Transverse colon (tissue), 3 donors: ENCODE measurements around the gene HSD17B7.

Experiments used
- EP300 ChIP-seq: sonication (generic); formaldehyde crosslinking; IDR thresholded peaks from one replicate; pipeline ENCODE4 v1.6.1; 2017; ENCODE audit warnings: antibody characterized with exemption, low read depth
- POLR2A ChIP-seq: fragments of 450-650 bp; IDR thresholded peaks from one replicate; pipeline ENCODE4 v1.6.1; 2016; ENCODE audit warnings: antibody characterized with exemption, mild to moderate bottlenecking, moderate library complexity
- TF ChIP-seq, protein P1 (sequence below), 5 experiments: fragments of 200-600 bp in 3 of 5; fragments of 450-650 bp in 2 of 5; sonication (generic) in 3 of 5; IDR thresholded peaks; 1 replicate in 2 of 5; 2 replicates in 3 of 5; pipeline ENCODE4 v1.5.1; 2016 to 2017; ENCODE audit warnings: antibody characterized with exemption in 5 of 5, inconsistent platforms in 3 of 5, mild to moderate bottlenecking in 2 of 5, moderate library complexity in 1 of 5

DNA sequence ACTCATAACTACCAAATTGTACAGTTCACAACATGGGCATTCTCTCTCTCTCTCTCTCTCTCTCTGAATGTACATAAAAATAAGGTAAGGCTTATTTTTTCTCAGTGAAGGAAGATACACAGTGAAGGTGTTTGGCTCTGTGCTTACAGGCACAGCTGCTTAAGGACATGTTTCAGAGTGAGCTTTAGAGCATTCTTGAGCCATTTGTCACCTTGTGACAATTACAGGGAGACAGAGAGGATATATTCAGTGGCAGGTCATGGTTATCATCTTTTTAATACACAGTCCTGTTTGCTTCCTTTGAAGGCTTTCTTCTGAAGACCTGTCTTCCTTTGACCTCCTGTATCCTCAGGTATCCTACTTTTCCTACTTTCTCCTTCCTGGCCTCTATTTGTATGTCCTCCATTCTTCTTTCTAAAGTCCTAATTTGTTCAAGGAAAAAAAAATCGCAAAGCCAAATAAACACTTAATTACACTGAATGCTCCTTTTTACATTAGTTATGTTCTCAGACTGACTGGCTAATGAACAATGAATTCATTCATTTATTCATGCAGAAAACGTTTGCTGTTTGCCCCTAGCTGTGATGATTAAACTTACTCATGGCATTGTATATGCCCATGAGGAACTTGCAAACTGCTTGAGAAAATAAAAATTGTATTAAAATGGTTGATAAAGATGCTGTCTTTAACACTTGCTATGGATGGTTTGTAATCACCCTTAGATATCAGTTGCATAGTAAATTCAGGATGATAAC lies 33.4 kb downstream of the HSD17B7 start:
- TF ChIP-seq, protein P1, sequence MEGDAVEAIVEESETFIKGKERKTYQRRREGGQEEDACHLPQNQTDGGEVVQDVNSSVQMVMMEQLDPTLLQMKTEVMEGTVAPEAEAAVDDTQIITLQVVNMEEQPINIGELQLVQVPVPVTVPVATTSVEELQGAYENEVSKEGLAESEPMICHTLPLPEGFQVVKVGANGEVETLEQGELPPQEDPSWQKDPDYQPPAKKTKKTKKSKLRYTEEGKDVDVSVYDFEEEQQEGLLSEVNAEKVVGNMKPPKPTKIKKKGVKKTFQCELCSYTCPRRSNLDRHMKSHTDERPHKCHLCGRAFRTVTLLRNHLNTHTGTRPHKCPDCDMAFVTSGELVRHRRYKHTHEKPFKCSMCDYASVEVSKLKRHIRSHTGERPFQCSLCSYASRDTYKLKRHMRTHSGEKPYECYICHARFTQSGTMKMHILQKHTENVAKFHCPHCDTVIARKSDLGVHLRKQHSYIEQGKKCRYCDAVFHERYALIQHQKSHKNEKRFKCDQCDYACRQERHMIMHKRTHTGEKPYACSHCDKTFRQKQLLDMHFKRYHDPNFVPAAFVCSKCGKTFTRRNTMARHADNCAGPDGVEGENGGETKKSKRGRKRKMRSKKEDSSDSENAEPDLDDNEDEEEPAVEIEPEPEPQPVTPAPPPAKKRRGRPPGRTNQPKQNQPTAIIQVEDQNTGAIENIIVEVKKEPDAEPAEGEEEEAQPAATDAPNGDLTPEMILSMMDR (IDR thresholded peaks at IDR 0.05), result no peak
- TF ChIP-seq POLR2A (no peak), EP300 (no peak)
